Spleen (tissue), 11 donors: ENCODE measurements around the gene UROC1. TPM values are rescaled to one million over a fixed set of nuclear protein-coding genes. Genes with fewer than 3 reads are reported as not detected.

ENCODE experiments used
- DNase-seq: peaks from one replicate; pipeline ENCODE4 v3.0.0-alpha.2; 2020
- H3K27ac ChIP-seq, 8 donors: fragments of 200-600 bp; sonication (generic) in 7 of 8; 1 replicate in 4 of 8; 2 replicates in 4 of 8; pipeline versions ENCODE4 v1.5.0 to v1.8.0; 2016 to 2021; ENCODE audit warnings: inconsistent platforms in 4 of 8, mild to moderate bottlenecking in 4 of 8, moderate library complexity in 1 of 8
- H3K27me3 ChIP-seq, 7 donors: fragments of 200-600 bp; sonication (generic) in 6 of 7; replicated peaks in 1 of 7; 1 replicate in 4 of 7; 2 replicates in 3 of 7; pipeline versions ENCODE4 v1.5.0 to v1.8.0; 2016 to 2021; ENCODE audit warnings: inconsistent platforms in 3 of 7, mild to moderate bottlenecking in 1 of 7
- H3K36me3 ChIP-seq, 6 donors: fragments of 200-600 bp; sonication (generic) in 5 of 6; 1 replicate in 4 of 6; 2 replicates in 2 of 6; pipeline versions ENCODE4 v1.5.0 to v1.8.0; 2016 to 2021; ENCODE audit warnings: inconsistent platforms in 2 of 6
- H3K4me1 ChIP-seq, 6 donors: fragments of 200-600 bp; sonication (generic) in 5 of 6; 1 replicate in 3 of 6; 2 replicates in 3 of 6; pipeline versions ENCODE4 v1.5.0 to v1.8.0; 2016 to 2021; ENCODE audit warnings: inconsistent platforms in 3 of 6
- H3K4me3 ChIP-seq, 8 donors: fragments of 200-600 bp; sonication (generic) in 7 of 8; 1 replicate in 4 of 8; 2 replicates in 4 of 8; pipeline versions ENCODE4 v1.5.0 to v1.8.0; 2016 to 2021; ENCODE audit warnings: inconsistent platforms in 4 of 8, mild to moderate bottlenecking in 4 of 8, moderate library complexity in 2 of 8
- H3K9me3 ChIP-seq, 8 donors: fragments of 200-600 bp; sonication (generic) in 7 of 8; 1 replicate in 4 of 8; 2 replicates in 4 of 8; pipeline versions ENCODE4 v1.5.0 to v1.8.0; 2016 to 2021; ENCODE audit warnings: inconsistent platforms in 4 of 8
- CTCF ChIP-seq, 11 experiments: fragments of 200-600 bp in 7 of 11; fragments of 450-650 bp in 4 of 11; sonication (generic) in 4 of 11; IDR thresholded peaks in 8 of 11; conservative IDR thresholded peaks in 3 of 11; 1 replicate in 7 of 11; 2 replicates in 4 of 11; pipeline versions ENCODE4 v1.4.0 to v1.8.0; 2016 to 2021; ENCODE audit warnings: antibody characterized with exemption in 11 of 11, inconsistent platforms in 4 of 11, mild to moderate bottlenecking in 1 of 11
- POLR2A ChIP-seq, 3 donors: fragments of 450-650 bp; IDR thresholded peaks; one replicate each; pipeline ENCODE4 v1.5.1; 2017; ENCODE audit warnings: antibody characterized with exemption in 3 of 3, mild to moderate bottlenecking in 1 of 3
- POLR2AphosphoS5 ChIP-seq, 3 donors: sonication (generic); formaldehyde crosslinking; IDR thresholded peaks; one replicate each; pipeline ENCODE4 v1.5.1; 2017; ENCODE audit warnings: antibody characterized with exemption in 3 of 3
- WGBS, 5 donors: extraction: QIAGEN DNeasy Blood & Tissue Kit in 3 of 5; methylation state at CpG; one replicate each; pipeline versions ENCODE4 v1.1.5 to v1.1.7; 2013 to 2018; 5-methylcytosine and 5-hydroxymethylcytosine counted together
- intact Hi-C: fragments of 100-400 bp; cut with DNase I; formaldehyde crosslinking; loops from one replicate; pipeline ENCODE4 v1.15.0; 2023; ENCODE audit warnings: low total_unique reads
- polyA plus RNA-seq, 3 donors: library from polyadenylated mRNA; stranded (reverse); fragments of 200-250 nt; gene quantifications; one replicate each; pipeline ENCODE4 v1.2.1, GENCODE V29; 2013
- total RNA-seq, 7 donors: library from RNA; depleted of rRNA in 3 of 7; stranded (reverse); fragments of >200 nt in 3 of 7; fragmentation: NEBNext Ultra II Directional in 4 of 7; extraction: Animal tissue kit (Norgen Biotek cat#: 25700) in 4 of 7; gene quantifications; one replicate each; pipeline versions ENCODE4 v1.1.0 to v1.2.1, GENCODE V29; 2016 to 2021
- donor health status: healthy with polysubstance abuse.
- donor health status: DM: no; HTN: no; CAD: no; lungs with moderate emphysema.
- donor health status: DM: no; HTN: no; CAD: no.
- donor health status: Bipolar disorder and iron deficiency.
- donor health status: healthy.
- donor health status: DM: no; HTN: no; CAD: no.
- donor health status: DM: yes; HTN: yes; CAD: no.

The UROC1 gene
- total and polyA plus RNA-seq, 10 donors = 0.02 to 0.16 (median 0.03) TPM; not detected in 6

GRCh38 chr3:126440709-126440995 is 76.9 kb downstream of the UROC1 start:
- DNase-seq = peak; percentile 28
- H3K36me3 ChIP-seq = peaks cover 0 to 93% (median 53%) of the 10 kb centered on the region in 6 donors
- no peak for TF ChIP-seq CTCF (IDR thresholded peaks at IDR 0.05 in 8 of 11, conservative IDR thresholded peaks at IDR 0.05 in 3 of 11)
- peak in 1 of 3 donors; percentile 2 for TF ChIP-seq POLR2AphosphoS5 (IDR thresholded peaks at IDR 0.05)

DNA sequence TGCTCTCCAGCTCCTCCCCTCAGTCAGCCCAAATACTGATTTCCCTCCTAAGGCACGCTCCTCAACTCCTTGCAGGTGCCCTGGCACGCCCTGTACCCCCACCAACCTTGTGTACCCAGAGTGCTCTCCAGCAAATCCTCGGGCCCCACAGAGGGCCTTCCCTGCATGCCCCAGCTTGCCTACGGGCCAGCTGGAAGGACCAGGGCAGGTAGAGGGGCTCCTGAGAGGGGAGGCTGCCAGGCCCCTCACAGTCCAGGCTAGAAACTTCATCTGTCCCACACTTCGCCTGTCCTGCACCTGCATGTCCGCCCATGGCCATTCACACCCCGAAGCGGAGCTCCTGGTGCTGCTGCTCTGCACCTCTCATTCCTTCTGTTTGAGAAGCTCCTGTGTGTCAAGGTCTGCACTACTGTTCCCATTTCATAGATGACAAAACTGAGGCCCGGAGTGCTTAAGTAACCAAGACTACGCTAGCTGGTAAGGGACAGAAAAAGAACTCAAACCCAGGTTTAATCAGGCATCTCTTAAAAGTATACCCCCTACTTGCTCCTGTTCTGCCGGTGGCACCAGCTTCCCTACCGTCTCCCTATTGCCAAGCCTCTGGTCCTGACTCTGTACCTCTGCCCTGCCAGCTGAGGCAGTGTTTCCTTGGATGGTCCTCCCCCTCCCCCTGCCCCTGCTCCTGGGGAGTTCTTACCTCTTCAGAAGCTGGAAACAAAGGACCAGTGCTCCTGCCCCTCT is 77.4 kb downstream of the UROC1 start:
- Histone ChIP-seq H3K9me3 (no peaks in the 10 kb centered on the region), H3K4me3 (no peak overlapping the region), H3K27ac (no peak overlapping the region), H3K36me3 (peaks cover 0 to 93% (median 59%) of the 10 kb centered on the region in 6 donors), H3K4me1 (peaks cover 0 to 17% (median 0%) of the 10 kb centered on the region in 6 donors), H3K27me3 (no peaks in the 10 kb centered on the region)
- intact Hi-C loops = no loop called here
- TF ChIP-seq POLR2AphosphoS5 (IDR thresholded peaks at IDR 0.05) (no peak), CTCF (IDR thresholded peaks at IDR 0.05 in 8 of 11, conservative IDR thresholded peaks at IDR 0.05 in 3 of 11) (no peak), POLR2A (IDR thresholded peaks at IDR 0.05) (no peak)
- 89 to 96% (median 94%) methylated on average over 11 to 12 of the region's 12 CpGs for WGBS, 5 donors
- peak; percentile 39 for DNase-seq

More at GRCh38 chr3:126440709-126440995, 76.9 kb downstream of the UROC1 start:
- H3K27ac ChIP-seq = no peak overlapping the region
- H3K4me1 ChIP-seq = peaks cover 0 to 18% (median 0%) of the 10 kb centered on the region in 6 donors
- intact Hi-C loops = no loop called here
- H3K27me3 ChIP-seq = no peaks in the 10 kb centered on the region
- no peak overlapping the region for H3K4me3 ChIP-seq
- H3K9me3 ChIP-seq = no peaks in the 10 kb centered on the region
- 90 to 98% (median 94%) methylated on average over 9 of the region's 9 CpGs for WGBS, 5 donors

DNA sequence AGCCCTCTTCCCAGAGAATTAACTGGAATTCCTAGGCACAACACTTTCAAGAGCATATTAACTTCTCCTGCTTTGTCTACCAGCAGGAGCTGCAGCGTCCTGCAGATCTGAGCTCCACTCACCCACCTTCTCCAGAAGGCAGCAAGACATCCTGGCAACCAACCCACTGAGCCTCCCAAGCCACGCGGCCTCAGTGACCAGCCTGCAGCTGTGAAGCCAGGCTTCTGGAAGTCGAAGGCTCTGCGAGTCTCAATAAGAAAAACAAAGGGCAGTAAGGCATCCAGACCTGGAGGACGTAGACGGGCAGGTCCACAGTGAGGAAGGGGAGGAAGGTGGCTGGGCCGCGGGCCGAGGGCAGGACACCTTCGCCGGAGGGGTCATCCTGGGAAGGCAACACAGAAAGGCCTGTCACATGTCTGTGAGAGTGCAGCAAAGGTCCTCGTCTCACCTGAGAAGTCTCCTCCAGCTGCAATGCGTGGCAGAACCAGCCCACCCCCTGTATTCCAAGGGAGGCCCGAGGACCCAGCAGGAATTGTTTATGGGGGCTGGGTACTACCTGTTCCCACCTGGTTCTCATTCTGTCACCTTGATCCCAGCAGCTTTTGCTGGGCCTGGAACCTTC is 78.1 kb downstream of the UROC1 start:
- TF ChIP-seq POLR2AphosphoS5 (IDR thresholded peaks at IDR 0.05) (no peak), POLR2A (IDR thresholded peaks at IDR 0.05) (no peak), CTCF (IDR thresholded peaks at IDR 0.05 in 8 of 11, conservative IDR thresholded peaks at IDR 0.05 in 3 of 11) (no peak)
- H3K27me3 ChIP-seq = no peaks in the 10 kb centered on the region
- H3K27ac ChIP-seq = no peak overlapping the region
- H3K4me1 ChIP-seq = peaks cover 0 to 13% (median 0%) of the 10 kb centered on the region in 6 donors
- 89 to 97% (median 94%) methylated on average over 14 to 15 of the region's 15 CpGs for WGBS, 5 donors
- intact Hi-C loops = no loop called here
- H3K4me3 ChIP-seq = no peak overlapping the region
- H3K36me3 ChIP-seq = peaks cover 0 to 95% (median 62%) of the 10 kb centered on the region in 6 donors
- DNase-seq = peak; percentile 56
- H3K9me3 ChIP-seq = no peaks in the 10 kb centered on the region

DNA sequence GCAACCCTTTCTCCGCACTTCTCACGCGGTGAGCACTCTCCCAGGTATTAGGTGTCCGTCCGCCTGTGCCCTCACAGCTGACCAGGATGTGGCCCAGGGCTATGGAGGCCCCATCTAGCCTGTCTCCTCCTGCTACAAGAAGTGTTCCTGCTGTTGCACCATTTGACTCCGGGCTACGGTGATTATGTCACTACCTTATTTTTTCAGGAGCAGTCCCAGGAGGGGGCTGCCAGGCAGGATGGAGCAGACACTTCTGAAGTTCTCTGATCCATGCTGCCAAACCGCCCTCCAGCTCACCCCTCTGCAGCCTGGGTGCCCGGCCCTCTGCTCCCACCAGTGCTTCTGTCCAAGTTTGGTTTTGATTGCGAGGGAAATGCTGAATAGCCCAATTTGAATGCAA is 78.8 kb downstream of the UROC1 start:
- no peak overlapping the region for H3K27ac ChIP-seq
- H3K9me3 ChIP-seq = no peaks in the 10 kb centered on the region
- 91 to 97% (median 94%) methylated on average over 10 of the region's 10 CpGs for WGBS, 5 donors
- intact Hi-C loops = no loop called here
- no peak overlapping the region for H3K4me3 ChIP-seq
- H3K36me3 ChIP-seq = peaks cover 0 to 99% (median 62%) of the 10 kb centered on the region in 6 donors
- TF ChIP-seq CTCF (IDR thresholded peaks at IDR 0.05 in 8 of 11, conservative IDR thresholded peaks at IDR 0.05 in 3 of 11) = no peak
- TF ChIP-seq POLR2A (IDR thresholded peaks at IDR 0.05) = no peak
- no peak for TF ChIP-seq POLR2AphosphoS5 (IDR thresholded peaks at IDR 0.05)
- H3K27me3 ChIP-seq = no peaks in the 10 kb centered on the region
- peak; percentile 40 for DNase-seq
- peaks cover 0 to 13% (median 0%) of the 10 kb centered on the region in 6 donors for H3K4me1 ChIP-seq
